Measurements from ENCODE around the gene KIF26B.
"Not testable (repeated sequence)": the region's sequence is repeated elsewhere in the genome, so short reads cannot be mapped to it uniquely, and the experiment has no call there.

KIF26B gene

DNA sequence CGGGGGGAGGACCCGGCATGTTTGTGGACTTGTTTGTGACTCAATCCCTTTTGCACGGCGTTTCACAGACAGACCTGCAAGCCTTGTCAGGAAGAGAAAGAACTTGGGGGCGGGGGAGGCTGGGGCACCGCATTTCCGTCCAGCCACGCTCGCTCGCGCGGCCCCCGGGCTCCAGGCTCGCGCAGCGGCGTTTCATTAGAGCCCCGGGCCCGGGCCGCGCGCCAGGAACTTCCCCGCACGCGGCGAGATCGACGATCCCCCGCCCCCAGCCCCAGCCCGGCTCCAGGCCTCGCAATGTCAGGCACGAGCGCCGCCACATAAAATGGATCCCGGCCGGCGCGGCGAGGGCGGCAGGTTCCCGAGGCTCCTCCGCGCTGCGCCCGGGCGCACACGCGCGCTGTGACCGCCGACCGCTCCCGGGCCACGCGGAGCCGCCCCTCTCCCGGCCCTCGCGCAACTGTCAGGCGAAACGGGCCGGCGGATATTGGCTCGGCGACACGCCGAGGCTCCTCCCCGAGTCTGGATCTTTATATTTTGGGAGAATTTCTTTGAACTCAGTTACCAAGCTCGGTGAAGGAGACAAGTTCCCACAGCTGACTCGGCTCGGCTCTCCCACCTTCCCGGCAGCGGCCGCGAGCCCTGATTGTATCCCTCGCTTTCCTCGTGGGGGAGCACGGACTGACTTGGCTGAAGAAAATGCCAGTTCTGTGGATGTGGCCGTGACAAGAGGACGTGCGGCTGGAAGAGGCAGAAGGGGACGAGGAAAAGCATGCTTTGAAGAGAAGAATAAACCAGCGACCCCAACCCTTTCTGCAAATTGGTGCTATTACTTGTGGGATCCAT, at the start of gene KIF26B:
TSS of gene KIF26B (plus strand) at position 557 of the 843 bp plus-strand sequence. CDS start 440 bp downstream, outside the sequence.
- peak in 3 of 6 experiments; percentile 7 to 22 (median 13) for DNase-seq

DNA sequence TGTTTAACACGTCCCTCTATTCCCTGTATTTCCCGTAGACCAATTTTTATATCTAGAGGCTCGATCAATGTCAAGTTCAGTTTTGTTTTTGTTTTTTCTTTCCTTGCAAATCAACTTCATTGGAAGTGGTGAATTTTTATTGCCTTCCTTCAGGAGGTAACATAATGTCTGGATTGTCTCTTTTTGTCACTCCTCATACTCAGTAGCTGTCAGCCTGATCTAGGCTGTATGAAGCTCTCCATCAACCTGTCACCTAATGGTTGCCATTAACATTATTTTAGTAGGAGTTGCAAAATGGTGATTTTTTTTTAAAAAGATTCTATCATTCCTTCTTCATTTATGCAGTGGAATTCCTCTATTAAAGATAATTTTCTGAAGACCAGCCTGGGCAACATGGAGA, 49.7 kb upstream of the KIF26B start:
- DNase-seq, result no peak

DNA sequence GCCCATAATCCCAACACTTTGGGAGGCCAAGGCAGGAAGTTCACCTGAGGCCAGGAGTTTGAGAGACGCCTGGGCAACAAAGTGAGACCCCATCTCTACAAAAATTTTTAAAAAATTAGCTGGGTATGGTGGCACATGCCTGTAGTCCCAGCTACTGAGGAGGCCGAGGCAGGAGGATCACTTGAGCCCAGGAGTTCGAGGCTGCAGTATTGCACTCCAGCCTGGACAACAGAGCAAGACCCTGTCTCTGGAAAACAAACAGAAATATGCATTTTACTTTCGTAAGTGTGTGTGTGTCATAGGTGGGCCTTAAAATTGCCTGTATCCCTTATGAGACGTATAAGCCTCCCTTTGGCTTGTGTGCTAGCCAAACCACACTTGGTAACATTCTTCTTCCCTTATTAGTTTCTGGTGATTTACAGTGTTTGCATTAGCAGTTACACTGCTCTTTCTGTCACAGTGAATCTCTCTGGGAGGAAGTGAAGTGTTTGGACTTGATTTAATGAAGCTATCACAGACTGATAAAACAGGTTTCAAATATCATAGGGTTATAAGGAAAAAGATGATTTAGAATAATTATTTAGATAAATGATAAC, 48.9 kb upstream of the KIF26B start:
- no peak for DNase-seq

DNA sequence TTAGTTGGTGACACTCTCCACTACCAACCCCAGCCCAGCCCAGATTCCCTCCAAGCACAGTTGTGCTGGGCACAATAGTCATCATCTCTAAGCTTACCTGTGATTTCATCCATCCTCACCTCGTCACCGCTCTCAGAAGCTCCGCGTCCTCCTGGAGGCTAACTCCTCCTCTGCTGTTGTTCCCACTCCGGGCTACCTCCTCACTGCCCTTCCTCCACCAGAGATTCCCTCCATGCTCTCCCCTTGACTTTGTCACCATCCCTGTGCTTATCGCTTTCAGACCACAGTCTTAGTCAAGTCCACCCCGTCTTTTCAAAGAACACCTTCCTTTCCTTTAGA, 47.0 kb upstream of the KIF26B start:
- DNase-seq, result no peak

DNA sequence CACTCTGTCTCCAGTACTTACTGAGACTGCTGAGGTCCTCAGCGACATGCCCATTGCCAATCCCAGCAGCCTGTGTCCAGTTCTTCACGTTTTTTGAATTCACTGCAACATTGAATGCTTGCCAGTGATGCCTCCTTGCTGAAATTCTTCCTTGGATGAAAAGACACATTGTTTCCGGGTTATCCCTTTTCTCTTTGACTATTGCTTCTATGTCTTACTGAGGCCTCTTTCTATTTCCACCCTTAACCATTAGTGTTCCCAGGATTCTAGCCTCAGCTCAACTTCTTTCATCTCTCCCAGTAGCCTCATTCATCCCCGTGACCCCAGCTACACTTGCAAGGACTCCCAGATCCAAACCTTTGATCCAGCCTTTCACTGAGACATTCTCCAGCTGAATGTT, 46.5 kb upstream of the KIF26B start:
- DNase-seq, result no peak

DNA sequence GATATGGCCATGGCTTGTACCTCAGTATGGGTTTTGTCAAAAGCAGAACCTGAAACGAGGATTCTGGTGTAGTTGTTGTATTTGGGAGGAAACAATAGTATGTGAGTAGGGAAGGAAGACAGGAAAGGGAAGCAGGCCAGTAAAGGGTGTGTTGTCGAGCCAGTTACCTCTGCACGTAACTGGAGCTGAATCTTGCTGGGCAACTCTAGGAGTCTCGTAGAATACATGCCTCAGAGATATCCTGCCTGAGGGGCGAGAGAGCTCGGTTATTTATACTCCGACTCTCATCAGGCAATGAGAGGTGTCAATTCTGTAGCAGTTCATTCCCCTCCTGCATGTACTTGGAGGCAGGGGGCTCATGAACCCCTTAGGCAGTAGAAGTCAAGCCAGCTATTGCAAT, 45.9 kb upstream of the KIF26B start:
- no peak for DNase-seq

DNA sequence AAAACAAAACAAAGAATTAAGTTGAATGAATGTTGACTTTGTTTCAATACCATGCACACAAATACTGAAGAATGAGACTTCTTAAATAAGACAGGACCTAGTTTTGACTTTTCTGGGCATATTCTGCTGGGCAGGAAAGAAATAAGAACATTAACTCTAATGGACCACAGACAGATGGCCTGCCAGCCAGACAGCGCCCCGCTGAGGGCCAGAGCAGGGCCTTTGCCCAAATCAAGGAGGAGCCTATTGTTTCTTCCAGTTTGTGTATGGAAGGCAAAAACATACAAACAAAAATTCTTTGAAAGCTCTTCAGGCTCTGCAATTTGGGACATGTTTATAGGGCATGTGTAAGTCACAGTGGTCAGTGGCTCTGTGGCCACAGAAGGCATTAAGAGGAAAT, 44.4 kb upstream of the KIF26B start:
- no peak for DNase-seq

DNA sequence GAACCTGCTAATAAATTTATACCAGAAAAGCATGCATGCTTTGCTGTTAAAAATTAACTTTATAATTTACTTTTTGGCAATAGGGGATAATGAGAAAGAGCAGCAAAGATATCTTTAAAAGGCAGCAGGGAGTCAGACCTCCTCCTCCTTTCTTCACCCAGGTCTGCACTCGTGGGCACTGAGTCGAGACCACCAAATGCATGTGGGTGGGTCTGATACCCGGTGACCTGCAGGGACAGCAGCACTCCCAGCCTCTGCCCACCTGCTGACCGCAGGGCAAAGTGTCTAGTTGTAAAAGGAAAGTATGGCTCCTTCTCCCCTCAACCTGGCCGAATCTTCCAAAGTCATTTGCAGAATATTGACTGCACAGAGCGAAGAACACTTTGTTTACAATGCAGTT, 43.7 kb upstream of the KIF26B start:
- no peak for DNase-seq

DNA sequence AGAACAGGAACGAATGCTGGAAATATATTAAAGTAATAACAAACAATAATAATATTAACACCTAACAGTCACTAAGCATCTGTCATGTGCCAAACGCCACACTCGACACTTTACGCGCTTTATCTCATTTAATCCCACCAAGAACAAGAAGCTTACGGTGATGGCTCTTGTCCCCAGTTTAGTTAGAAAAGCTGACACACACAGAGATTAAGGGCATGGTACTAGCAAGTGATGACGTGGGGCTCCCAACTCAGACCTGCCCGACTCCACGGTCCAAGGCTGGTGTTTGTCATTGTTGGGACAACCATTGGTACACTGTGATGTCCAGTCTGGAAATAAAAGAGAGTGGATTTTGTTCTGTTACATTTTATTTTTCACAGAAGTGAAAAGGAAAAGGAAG, 41.1 kb upstream of the KIF26B start:
- no peak for DNase-seq

DNA sequence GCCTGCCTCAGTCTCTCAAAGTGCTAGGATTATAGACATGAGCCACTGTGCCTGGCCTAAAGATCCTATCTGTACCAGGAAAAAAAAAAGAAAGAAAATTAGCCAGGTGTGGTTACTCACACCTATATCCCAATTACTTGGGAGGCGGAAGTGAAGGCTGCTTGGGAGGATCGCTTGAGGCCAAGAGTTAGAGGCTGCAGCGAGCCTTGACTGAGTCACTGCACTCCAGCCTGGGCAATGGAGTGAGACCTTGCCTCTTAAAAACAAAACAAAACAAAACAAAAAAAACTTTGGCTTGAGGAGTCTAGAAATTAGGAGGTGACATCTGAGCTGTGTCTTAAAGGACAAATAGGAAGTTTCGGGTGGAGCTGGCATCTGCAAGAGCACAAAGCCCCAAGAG, 38.7 kb upstream of the KIF26B start:
- no peak for DNase-seq

DNA sequence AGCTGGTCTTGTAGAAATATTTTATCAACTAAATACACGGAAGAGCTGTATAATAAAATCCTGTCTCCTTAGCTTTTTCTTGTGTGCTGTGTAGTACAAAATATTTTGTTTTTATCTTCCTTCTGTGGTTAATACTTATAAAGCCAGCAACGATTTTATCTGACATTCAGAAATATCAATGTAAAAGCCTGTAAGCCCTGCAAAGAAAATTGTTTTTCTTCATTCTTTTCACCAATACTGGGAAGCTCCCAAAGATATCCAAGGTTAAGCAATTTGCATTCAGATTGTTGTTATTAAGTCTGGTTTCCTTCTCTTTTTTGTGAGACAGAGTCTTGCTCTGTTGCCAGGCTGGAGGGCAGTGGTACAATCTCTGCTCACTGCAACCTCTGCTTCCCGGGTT, 38.0 kb upstream of the KIF26B start:
- DNase-seq, result no peak

DNA sequence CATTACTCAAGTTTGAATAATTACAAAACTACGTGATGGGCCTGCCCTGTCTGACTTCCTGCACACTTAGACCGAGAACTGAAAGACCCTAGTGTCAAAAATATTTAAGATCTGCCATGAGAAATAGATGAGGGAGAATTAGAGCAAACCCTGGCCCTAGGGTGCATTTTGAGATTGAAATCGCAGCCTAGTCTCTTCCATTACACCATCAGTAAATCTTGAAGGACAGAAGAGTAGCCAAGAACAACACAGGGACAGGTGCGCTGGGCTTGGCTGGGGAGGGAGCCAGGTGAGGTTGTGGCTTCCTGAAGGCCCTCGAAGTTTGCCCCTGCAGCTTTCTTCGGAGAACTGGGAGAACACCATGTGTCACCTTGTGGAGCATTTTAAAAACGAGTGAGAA, 36.7 kb upstream of the KIF26B start:
- no peak for DNase-seq

DNA sequence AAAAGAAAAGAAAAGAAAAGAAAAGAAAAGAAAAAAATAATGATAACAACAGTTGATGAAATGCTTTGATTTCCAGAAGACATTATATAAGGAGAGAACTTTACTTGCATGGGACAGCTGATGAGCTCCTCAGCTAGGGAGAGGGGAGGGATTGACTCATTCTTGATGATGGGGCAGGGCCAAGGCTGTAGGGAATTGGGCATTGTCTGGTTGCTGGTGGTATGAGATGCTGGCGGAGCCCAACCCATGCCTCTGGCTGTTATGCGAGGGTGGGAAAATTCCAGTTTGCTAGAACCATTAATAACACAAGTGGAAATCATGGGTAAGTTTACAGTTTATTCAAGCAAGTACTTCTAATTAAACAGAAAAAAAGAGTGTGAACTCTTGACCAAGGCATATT, 36.0 kb upstream of the KIF26B start:
- no peak for DNase-seq

DNA sequence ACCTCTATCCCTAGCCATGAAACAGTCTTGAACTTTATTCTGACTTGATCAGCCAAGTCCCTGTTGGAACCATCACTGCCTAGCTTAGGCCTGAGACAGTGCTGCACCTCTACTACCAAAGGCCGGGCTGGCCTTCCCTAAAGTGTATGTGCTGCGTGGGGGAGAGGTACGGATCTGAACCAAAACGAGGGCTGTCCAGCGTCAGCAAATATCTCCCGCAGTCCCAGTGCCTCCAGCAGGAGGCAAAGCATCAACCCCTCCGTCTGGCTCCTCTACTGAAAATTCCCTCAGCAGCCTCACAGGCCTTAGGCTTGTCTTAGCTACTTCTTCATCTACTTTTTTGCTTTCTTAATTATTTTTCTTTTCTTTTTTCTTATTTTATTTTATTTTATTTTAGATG, 33.3 kb upstream of the KIF26B start:
- DNase-seq, result no peak

DNA sequence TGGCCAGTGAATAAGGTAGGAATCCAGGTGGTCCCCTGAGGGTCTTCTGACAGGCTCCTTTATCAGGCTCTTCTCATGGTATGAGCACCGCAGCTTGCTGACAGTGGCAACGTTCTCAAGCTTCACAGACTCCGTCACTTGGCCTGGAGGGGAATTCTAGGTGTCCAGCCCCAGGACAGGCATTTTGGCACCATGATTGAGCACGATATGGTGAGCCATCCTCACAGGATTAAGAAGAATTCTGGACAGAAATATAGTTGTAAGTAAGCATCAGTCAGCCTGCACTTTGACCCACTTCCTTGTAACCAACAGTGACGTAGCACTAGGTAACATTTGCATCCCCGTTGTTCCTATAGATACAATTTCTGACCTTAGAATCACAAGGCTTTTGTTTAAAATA, 30.5 kb upstream of the KIF26B start:
- DNase-seq, result no peak

DNA sequence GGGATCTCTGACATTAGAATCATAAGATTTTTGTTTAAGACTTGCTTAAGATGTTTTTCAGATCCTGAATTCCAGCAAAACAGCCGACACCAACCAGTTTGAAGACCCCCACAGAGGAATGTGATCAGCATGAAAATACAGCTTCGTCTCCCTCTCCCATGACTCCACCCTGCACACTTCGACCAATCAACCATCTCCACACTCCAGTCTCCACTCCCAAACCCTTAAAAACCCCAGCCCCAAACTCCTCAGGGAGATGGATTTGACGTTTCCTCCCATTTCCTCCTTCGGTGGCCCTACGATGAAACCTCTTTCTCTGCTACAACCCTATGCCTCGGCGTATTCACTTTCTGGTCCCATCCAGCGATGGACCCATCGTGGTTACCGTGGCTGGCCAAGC, 30.1 kb upstream of the KIF26B start:
- DNase-seq, result no peak

DNA sequence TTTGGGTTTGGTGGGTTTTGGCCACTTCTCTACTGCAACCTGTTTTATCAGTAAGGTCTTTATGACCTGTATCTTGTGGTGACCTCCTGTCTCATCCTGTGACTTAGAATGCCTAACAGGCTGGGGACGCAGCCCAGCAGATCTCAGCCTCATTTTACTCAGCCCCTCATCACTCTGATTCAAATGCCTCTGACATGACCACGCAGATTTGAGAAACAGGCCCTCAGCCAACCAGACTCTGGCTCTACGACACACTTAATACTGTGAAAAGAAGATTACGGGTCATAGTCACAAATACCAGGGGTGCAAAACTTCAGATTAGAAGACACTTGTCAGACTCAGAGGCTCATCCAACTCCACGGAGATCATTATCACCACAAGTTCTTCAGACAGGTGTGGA, 28.3 kb upstream of the KIF26B start:
- DNase-seq, result no peak

DNA sequence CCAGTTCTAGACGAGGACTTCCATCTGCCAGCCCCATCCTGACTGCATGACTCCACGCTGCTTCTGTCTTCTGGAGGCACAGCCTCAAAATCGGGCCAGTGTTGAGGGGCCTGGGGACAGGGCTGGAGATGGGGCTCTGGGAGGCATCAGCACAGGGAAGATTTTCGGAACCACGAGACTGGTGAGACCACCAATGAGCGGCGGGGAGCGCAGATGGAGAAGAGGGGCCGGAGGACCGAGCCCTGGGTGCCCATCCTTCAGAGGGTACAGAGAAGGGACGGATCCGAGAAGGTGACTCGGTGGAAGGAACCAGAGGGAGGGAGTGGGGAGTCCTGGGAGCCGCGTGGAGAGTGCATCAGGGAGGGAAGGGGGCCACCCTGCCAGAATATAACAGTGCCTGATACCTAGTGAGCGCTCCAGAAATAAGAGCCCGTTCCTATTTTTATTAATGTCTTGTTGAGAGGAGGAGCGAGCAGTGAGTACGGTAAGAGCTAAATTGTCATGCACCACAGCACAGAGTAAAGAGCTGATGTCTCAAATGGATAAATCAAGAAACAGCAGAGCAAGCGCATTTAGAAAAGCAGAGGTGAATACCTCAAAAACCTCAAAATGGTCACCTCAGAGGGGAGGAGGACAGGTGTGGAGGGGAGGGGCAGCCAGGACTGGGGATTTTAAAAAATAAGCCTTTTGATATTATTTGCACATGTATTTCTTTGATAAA, 26.2 kb upstream of the KIF26B start:
- DNase-seq, result no peak

DNA sequence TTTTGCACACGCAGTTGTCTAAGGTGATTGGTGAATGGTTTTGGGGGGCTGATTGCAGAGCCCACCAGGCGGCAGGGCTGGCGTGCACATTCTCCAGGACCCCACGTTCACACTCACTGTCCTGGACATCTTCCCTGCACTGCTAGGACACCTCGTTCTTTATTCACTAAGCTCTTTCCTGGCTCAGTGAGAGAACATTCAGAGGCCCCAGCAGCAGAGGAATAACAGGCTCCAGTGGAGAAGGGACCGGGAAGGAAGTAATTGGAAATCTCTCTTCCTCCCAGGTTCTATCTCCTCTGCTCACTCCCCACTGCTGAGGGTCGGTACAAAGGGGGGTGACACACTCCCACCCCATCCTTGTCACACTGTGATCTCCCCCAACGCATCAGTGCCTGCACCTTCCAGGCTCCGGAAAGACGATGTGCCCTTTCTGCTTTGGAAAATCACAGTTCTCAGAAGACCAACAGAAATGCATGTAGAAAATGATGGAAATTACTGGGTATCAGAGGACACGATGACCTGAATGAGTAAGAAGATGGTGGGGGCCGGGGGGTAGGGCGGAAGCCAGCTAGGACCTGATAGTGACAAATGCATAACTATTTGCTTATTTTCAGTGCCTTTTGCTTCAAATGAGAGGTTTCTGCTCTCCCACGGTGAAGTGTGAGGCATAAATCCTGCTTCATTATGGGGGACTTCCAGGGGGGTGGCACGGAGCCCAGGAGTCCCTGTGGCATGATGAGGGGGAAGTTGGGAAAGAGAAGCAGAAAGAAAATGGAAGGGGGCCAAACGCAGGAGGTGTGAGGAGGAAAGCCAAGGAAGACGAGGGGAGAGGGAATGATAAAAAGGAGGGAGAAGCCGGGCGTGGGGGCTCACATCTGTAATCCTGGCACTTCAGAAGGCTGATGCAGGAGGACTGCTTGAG, 25.2 kb upstream of the KIF26B start:
- DNase-seq, result no peak

DNA sequence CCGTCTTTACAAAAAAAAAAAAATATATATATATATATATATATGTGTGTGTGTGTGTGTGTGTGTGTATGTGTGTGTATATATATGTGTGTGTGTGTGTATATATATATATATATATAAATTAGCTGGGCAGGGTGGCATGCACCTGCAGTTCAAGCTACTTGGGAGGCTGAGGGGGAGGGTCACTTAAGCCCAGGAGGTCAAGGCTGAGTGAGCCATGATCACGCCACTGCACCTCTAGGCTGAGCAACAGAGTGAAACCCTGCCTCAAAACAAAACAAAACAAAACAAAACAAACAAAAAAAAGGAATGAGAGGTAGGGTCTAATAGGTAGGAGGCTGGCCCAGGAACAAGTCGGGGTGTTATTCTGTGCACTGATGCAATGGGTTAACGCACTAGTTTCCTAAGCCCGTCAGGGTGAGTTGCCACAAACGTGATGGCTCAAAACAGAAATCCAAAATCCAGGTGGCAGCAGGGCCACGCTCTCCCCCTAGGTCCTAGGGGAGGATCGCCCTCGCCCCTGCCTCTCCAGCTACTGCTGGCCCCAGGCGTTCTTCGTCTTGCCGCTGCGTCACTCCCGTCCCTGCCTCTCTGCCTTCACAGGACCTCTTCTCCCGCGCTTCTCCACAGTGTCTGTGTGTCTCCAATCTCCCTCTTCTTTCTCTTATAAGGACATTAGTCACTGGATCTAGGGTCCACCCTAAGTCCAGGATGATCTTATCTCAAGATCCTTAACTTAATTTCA, 24.3 kb upstream of the KIF26B start:
- not testable (repeated sequence) for DNase-seq

DNA sequence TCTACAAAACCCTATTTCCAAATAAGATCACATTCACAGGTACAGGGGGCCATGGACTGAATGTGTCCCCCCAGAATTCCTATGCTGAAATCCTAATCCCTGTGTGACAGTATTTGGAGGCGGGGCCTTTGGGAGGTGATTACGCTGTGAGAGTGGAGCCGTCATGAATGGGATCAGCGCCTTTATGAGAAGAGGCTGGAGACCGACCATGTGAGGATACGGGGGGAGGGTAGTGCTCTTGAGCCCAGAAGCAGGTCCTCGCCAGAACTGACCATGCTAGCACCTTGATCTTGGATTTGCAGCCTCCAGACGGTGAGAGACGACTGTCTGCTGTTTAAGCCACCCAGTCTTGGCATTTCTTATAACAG, 23.8 kb upstream of the KIF26B start:
- DNase-seq, result no peak

DNA sequence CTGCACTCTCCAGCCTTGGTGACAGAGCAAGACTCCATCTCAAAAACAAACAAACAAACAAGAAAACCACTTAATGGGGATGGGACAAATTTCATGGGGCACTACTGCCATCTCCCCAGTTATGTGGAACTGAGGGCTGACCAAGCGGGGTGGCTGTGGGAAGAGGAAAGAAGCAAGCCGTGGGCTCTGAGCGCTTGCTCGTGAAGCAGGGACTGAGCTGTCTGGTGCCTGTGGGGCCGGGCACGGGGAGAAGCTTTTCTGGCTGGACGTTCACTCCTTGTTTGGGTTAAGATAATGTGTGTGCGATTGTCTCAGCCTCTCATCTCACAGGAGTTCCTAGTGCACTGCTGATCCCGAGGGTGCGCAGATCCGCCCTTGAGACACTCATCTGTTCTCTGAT, 22.0 kb upstream of the KIF26B start:
- DNase-seq, result no peak
